ENCODE results near the gene CADM4. TPM values are rescaled to one million over a fixed set of nuclear protein-coding genes. Genes with fewer than 3 reads are reported as not detected.
A peak's percentile ranks its signal among the peaks of the same experiment; 100 is the strongest.

The CADM4 gene
- total RNA-seq, 1 donor from 2014 or later = 7.7 TPM

DNA sequence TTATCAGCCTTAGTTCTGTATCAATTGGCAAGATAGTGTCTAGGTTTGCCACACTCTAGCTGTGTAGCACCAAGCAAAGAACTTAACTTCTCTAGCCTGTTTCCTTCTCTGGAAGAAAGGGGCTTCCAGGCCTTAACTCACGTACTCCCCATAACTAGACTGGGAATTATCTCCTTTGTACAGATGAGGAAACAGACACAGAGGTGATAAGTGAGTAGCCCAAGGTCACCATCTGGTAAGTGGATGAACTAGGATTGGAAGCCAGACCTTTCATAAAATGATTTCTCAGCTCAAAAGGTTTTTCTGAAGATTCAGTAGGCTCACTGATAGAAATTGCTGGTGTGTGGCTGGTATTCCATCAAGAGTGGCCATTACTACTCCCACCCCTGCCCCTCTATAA, 23.3 kb downstream of the CADM4 start:
- peaks cover 29% of the 10 kb centered on the region for H3K36me3 Mint-ChIP-seq
- H4K20me1 ChIP-seq (ENCODE audit: low read depth) = no peaks in the 10 kb centered on the region
- peaks cover 29% of the 10 kb centered on the region for H3F3A ChIP-seq (ENCODE audit: low read depth)
- DNase-seq (ENCODE audit: low spot score) = no peak
- no peak overlapping the region for H3K4me3 Mint-ChIP-seq
- no peaks in the 10 kb centered on the region for H3K9me3 ChIP-seq (ENCODE audit: low read depth)
- no peak overlapping the region for H3K4me3 ChIP-seq
- TF ChIP-seq EZH2 (IDR thresholded peaks at IDR 0.05) (no peak), EZH2phosphoT487 (IDR thresholded peaks at IDR 0.05) (no peak)
- TF ChIP-seq, protein P1, sequence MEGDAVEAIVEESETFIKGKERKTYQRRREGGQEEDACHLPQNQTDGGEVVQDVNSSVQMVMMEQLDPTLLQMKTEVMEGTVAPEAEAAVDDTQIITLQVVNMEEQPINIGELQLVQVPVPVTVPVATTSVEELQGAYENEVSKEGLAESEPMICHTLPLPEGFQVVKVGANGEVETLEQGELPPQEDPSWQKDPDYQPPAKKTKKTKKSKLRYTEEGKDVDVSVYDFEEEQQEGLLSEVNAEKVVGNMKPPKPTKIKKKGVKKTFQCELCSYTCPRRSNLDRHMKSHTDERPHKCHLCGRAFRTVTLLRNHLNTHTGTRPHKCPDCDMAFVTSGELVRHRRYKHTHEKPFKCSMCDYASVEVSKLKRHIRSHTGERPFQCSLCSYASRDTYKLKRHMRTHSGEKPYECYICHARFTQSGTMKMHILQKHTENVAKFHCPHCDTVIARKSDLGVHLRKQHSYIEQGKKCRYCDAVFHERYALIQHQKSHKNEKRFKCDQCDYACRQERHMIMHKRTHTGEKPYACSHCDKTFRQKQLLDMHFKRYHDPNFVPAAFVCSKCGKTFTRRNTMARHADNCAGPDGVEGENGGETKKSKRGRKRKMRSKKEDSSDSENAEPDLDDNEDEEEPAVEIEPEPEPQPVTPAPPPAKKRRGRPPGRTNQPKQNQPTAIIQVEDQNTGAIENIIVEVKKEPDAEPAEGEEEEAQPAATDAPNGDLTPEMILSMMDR (IDR thresholded peaks at IDR 0.05) = no peak
- peaks cover 5% of the 10 kb centered on the region for H3K27me3 Mint-ChIP-seq (ENCODE audit: insufficient read depth, low read depth)
- peaks cover 25% of the 10 kb centered on the region for H3K4me1 Mint-ChIP-seq
- no peaks in the 10 kb centered on the region for H3K9me3 Mint-ChIP-seq
- H3K9ac ChIP-seq = no peak overlapping the region
- H3K27ac Mint-ChIP-seq = no peak overlapping the region
- no peaks in the 10 kb centered on the region for H3K36me3 ChIP-seq
- no peak overlapping the region for H2AFZ ChIP-seq (replicated peaks)
- H3K4me2 ChIP-seq = no peak overlapping the region
- peaks cover 83% of the 10 kb centered on the region for H3K79me2 ChIP-seq (ENCODE audit: low read depth)
- no peaks in the 10 kb centered on the region for H3K27me3 ChIP-seq
- H3K4me1 ChIP-seq = peaks cover 11% of the 10 kb centered on the region
- H3K27ac ChIP-seq = no peak overlapping the region

DNA sequence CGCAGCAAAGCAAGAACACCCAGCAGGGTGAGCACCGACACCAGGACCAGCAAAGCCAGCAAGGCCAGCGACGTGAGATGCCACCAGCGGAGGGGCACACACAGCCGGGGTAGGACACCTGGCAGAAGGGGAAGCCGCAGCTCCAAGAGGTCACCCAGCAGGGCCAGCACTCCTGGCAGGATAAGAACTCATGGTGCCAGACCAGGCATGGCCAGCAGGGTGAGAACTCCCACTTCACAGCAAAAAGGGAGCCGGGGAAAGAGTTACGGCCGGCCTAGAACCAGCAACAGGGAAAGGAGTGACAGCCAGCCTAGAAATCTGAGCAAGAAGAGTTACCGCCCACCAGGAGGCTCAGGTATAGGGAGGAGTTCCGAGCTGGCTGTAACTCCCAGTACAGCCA, 27.3 kb downstream of the CADM4 start:
- TF ChIP-seq, protein P1 (IDR thresholded peaks at IDR 0.05) = no peak
- TF ChIP-seq EZH2phosphoT487 (IDR thresholded peaks at IDR 0.05) (no peak), EZH2 (IDR thresholded peaks at IDR 0.05) (no peak)
- Histone ChIP-seq H3K9ac (no peak overlapping the region), H3K9me3 (ENCODE audit: low read depth) (no peaks in the 10 kb centered on the region), H3K4me3 (no peak overlapping the region), H3F3A (ENCODE audit: low read depth) (no peaks in the 10 kb centered on the region), H2AFZ (replicated peaks) (no peak overlapping the region), H3K4me2 (no peak overlapping the region), H3K36me3 (no peaks in the 10 kb centered on the region), H3K4me1 (no peaks in the 10 kb centered on the region), H4K20me1 (ENCODE audit: low read depth) (peaks cover 6% of the 10 kb centered on the region), H3K27me3 (no peaks in the 10 kb centered on the region), H3K27ac (no peak overlapping the region), H3K79me2 (ENCODE audit: low read depth) (peaks cover 68% of the 10 kb centered on the region)
- no peaks in the 10 kb centered on the region for H3K9me3 Mint-ChIP-seq
- H3K27me3 Mint-ChIP-seq (ENCODE audit: insufficient read depth, low read depth) = peaks cover 2% of the 10 kb centered on the region
- H3K36me3 Mint-ChIP-seq = peaks cover 31% of the 10 kb centered on the region
- no peak overlapping the region for H3K4me3 Mint-ChIP-seq
- no peak for DNase-seq (ENCODE audit: low spot score)
- peaks cover 12% of the 10 kb centered on the region for H3K4me1 Mint-ChIP-seq
- no peak overlapping the region for H3K27ac Mint-ChIP-seq

DNA sequence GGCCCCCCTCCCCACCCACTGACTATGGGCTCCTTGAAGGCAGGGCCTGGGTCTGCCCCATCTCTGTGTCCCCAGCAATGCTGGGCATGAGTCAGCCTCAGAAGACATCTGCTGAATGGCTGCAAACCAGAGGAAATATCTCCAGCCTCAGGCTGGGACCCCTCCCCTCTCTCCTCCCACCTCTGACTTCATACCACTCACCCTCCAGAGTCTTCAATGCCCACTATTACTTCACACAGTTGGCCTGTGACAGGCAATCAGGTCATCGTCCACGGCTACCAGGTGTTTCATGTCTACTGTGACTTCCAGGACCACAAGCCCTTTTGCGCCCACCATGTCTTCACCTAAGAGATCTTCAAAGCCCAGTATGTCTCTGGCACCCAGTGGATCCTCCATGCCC, 27.9 kb downstream of the CADM4 start, which contains the start of gene SRRM5:
Gene SRRM5, plus strand, starts transcription at position 301 of the 400 bp plus-strand sequence. Its CDS starts 34 bp downstream, at position 335.
- H3K4me1 ChIP-seq = no peaks in the 10 kb centered on the region
- Mint-ChIP-seq H3K4me3 (peak within 1 kb of the TSS; percentile 49), H3K27me3 (ENCODE audit: insufficient read depth, low read depth) (peaks cover 2% of the 10 kb centered on the region), H3K27ac (peak within 1 kb of the TSS; percentile 92), H3K9me3 (no peaks in the 10 kb centered on the region), H3K36me3 (peaks cover 36% of the 10 kb centered on the region), H3K4me1 (peaks cover 12% of the 10 kb centered on the region)
- no peak for DNase-seq (ENCODE audit: low spot score)
- H3K4me3 ChIP-seq = no peak within 1 kb of the TSS
- H3K4me2 ChIP-seq = no peak within 1 kb of the TSS
- no peaks in the 10 kb centered on the region for H3F3A ChIP-seq (ENCODE audit: low read depth)
- no peak within 1 kb of the TSS for H3K9ac ChIP-seq
- H3K27ac ChIP-seq = no peak within 1 kb of the TSS
- H4K20me1 ChIP-seq (ENCODE audit: low read depth) = peaks cover 6% of the 10 kb centered on the region
- no peaks in the 10 kb centered on the region for H3K9me3 ChIP-seq (ENCODE audit: low read depth)
- H3K27me3 ChIP-seq = no peaks in the 10 kb centered on the region
- H3K79me2 ChIP-seq (ENCODE audit: low read depth) = peaks cover 62% of the 10 kb centered on the region
- H3K36me3 ChIP-seq = no peaks in the 10 kb centered on the region
- no peak within 1 kb of the TSS for H2AFZ ChIP-seq (replicated peaks)
- TF ChIP-seq EZH2 (IDR thresholded peaks at IDR 0.05) (no peak), EZH2phosphoT487 (IDR thresholded peaks at IDR 0.05) (no peak)
- TF ChIP-seq, protein P1 (IDR thresholded peaks at IDR 0.05) = no peak

Data from neural progenitor cell (in vitro differentiated cells).